CD4-positive, CD25-positive, alpha-beta regulatory T cell (primary cell): ENCODE results near the gene DPEP3. TPM values are rescaled to one million over a fixed set of nuclear protein-coding genes. Genes with fewer than 3 reads are reported as not detected.
A peak's percentile ranks its signal among the peaks of the same experiment; 100 is the strongest.
"Not testable (repeated sequence)": the region's sequence is repeated elsewhere in the genome, so short reads cannot be mapped to it uniquely, and the experiment has no call there.

Source experiments
- ATAC-seq, 2 donors: fragments of 150-1000 bp; cut with Tn5 transposase; one replicate each; pipeline ENCODE4 v1.10.0; 2021; ENCODE audit warnings: low read depth in 2 of 2, moderate number of reproducible peaks in 2 of 2, moderate library complexity in 1 of 2
- DNase-seq, 3 donors: peaks; one replicate each; pipeline versions ENCODE4 v3.0.0 to v3.0.0-alpha.2; 2012 to 2022; ENCODE audit warnings: mixed read lengths in 1 of 3
- H3K27ac ChIP-seq: one replicate; pipeline ENCODE4 v1.7.0; 2013; ENCODE audit warnings: mild to moderate bottlenecking, low read length; ENCODE audit not compliant: insufficient read depth, poor library complexity, severe bottlenecking
- H3K27me3 ChIP-seq: one replicate; pipeline ENCODE4 v1.7.0; 2013; ENCODE audit warnings: low read length; ENCODE audit not compliant: control insufficient read depth, insufficient read depth
- H3K36me3 ChIP-seq: one replicate; pipeline ENCODE4 v1.7.0; 2013; ENCODE audit warnings: mild to moderate bottlenecking, low read length, moderate library complexity; ENCODE audit not compliant: control insufficient read depth, insufficient read depth
- H3K4me1 ChIP-seq: 2 replicates; pipeline ENCODE4 v1.7.0; 2013; ENCODE audit warnings: mild to moderate bottlenecking, low read length; ENCODE audit not compliant: insufficient read depth, control insufficient read depth, poor library complexity, severe bottlenecking
- H3K4me3 ChIP-seq: one replicate; pipeline ENCODE4 v1.7.0; 2013; ENCODE audit warnings: low read depth, mild to moderate bottlenecking, low read length, moderate library complexity
- H3K9me3 ChIP-seq, 2 experiments: 1 replicate in 1 of 2; 2 replicates in 1 of 2; pipeline ENCODE4 v1.7.0; 2013; ENCODE audit warnings: low read length in 2 of 2, mild to moderate bottlenecking in 1 of 2, moderate library complexity in 1 of 2; ENCODE audit not compliant: control insufficient read depth in 2 of 2
- H3K27ac Mint-ChIP-seq, 3 donors: one replicate each; pipeline ENCODE4 v1.8.0; 2020 to 2022; ENCODE audit warnings: mild to moderate bottlenecking in 3 of 3, mixed read lengths in 3 of 3, moderate library complexity in 2 of 3
- H3K27me3 Mint-ChIP-seq: one replicate; pipeline ENCODE4 v1.8.0; 2022; ENCODE audit warnings: mild to moderate bottlenecking, mixed read lengths
- H3K36me3 Mint-ChIP-seq: one replicate; pipeline ENCODE4 v1.8.0; 2020; ENCODE audit warnings: mixed read lengths
- H3K4me1 Mint-ChIP-seq, 4 donors: one replicate each; pipeline ENCODE4 v1.8.0; 2020 to 2022; ENCODE audit warnings: mixed read lengths in 4 of 4, mild to moderate bottlenecking in 1 of 4
- H3K4me3 Mint-ChIP-seq, 4 donors: one replicate each; pipeline ENCODE4 v1.8.0; 2020 to 2022; ENCODE audit warnings: mild to moderate bottlenecking in 4 of 4, mixed read lengths in 4 of 4, moderate library complexity in 3 of 4
- H3K9me3 Mint-ChIP-seq, 7 donors: one replicate each; pipeline ENCODE4 v1.8.0; 2020 to 2022; ENCODE audit warnings: mixed read lengths in 7 of 7, mild to moderate bottlenecking in 3 of 7, moderate library complexity in 2 of 7
- polyA plus RNA-seq, 4 donors: library from polyadenylated mRNA; unstranded; fragments of 300-500 nt; fragmentation: Illumina TruSeq; gene quantifications; one replicate each; pipeline ENCODE4 v1.2.3, GENCODE V29; 2021
- total RNA-seq: library from RNA; stranded (reverse); gene quantifications from one replicate; pipeline ENCODE4 v1.2.3, GENCODE V29; 2022

Gene DPEP3
- total and polyA plus RNA-seq, 5 donors from 2014 or later = 0.19 to 0.44 TPM; not detected in 3

- no peaks in the 10 kb centered on the region for H3K9me3 ChIP-seq
- peak overlapping the region; percentile 73 for H3K27ac ChIP-seq
- no peaks in the 10 kb centered on the region for H3K27me3 ChIP-seq
- Mint-ChIP-seq H3K4me1 (peaks cover 16 to 79% (median 46%) of the 10 kb centered on the region in 4 donors), H3K9me3 (no peaks in the 10 kb centered on the region), H3K27me3 (no peaks in the 10 kb centered on the region), H3K27ac (peak overlapping the region; percentile 92 to 96 (median 95)), H3K4me3 (peak overlapping the region; percentile 80 to 96 (median 89)), H3K36me3 (peaks cover 15% of the 10 kb centered on the region)
- peak overlapping the region; percentile 82 for H3K4me3 ChIP-seq
- H3K36me3 ChIP-seq = no peaks in the 10 kb centered on the region
- peaks cover 80% of the 10 kb centered on the region for H3K4me1 ChIP-seq
- peak in 1 of 3 donors; percentile 36 for DNase-seq
- no peak for ATAC-seq
Observed at GRCh38 chr16:67999985-68000384, 19.7 kb upstream of the DPEP3 start.

DNA sequence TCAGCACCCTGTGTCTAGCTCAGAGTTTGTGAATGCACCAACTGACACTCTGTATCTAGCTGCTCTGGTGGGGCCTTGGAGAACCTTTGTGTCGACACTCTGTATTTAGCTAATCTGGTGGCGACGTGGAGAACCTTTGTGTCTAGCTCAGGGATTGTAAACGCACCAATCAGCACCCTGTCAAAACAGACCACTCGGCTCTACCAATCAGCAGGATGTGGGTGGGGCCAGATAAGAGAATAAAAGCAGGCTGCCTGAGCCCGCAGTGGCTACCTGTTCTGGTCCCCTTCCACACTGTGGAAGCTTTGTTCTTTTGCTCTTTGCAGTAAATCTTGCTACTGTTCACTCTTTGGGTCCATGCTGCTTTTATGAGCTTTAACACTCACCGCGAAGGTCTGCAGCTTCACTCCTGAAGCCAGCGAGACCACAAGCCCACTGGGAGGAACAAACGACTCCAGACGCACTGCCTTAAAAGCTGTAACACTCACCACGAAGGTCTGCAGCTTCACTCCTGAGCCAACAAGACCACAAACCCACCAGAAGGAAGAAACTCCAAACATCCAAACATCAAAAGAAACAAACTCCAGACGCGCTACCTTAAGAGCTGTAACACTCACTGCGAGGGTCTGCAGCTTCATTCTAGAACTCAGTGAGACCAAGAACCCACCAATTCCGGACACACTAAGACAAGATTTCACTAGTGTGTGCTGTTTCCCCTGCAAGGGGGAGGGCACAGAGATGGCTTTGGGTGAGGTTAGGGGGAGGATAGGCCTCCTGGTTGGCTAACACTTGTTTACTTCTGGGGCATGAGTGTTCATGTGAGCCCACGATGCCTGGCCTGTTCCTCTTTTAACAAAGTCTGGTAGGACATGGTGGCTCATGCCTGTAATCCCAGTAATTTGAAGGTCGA is 18.7 kb upstream of the DPEP3 start, which contains the start of gene DPEP2:
DPEP2 (minus strand) TSS at position 706 of the 910 bp plus-strand sequence. CDS start 6,272 bp downstream, outside the sequence.
- H3K27ac Mint-ChIP-seq = peak within 1 kb of the TSS; percentile 92 to 96 (median 95)
- not testable (repeated sequence) for H3K9me3 Mint-ChIP-seq, H3K9me3 ChIP-seq, H3K36me3 ChIP-seq, H3K27me3 Mint-ChIP-seq, H3K27me3 ChIP-seq
- DNase-seq (peak; percentile 12 to 85 (median 67)), ATAC-seq (peak; percentile 96 to 97)
- Histone ChIP-seq H3K4me3 (peak within 1 kb of the TSS; percentile 82), H3K4me1 (peaks cover 74% of the 10 kb centered on the region), H3K27ac (peak within 1 kb of the TSS; percentile 73)
- peaks cover 15% of the 10 kb centered on the region for H3K36me3 Mint-ChIP-seq
- peaks cover 16 to 79% (median 48%) of the 10 kb centered on the region in 4 donors for H3K4me1 Mint-ChIP-seq
- peak within 1 kb of the TSS; percentile 80 to 96 (median 89) for H3K4me3 Mint-ChIP-seq

DNA sequence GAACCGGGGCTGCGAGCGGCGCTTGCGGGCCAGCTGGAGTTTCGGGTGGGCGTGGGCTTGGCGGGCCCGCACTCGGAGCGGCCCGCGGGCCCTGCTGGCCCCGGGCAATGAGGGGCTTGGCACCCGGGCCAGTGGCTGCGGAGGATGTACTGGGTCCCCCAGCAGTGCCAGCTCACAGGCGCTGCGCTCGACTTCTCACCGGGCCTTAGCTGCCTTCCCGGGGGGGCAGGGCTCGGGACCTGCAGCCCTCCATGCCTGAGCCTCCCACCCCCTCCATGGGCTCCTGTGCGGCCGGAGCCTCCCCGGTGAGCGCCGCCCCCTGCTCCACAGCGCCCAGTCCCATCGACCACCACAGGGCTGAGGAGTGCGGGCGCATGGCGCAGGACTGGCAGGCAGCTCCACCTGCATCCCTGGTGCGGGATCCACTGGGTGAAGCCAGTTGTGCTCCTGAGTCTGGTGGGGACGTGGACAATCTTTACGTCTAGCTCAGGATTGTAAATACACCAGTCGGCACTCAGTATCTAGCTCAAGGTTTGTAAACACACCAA is 18.0 kb upstream of the DPEP3 start:
- peaks cover 15% of the 10 kb centered on the region for H3K36me3 Mint-ChIP-seq
- not testable (repeated sequence) for DNase-seq, H3K9me3 ChIP-seq, H3K27me3 ChIP-seq, ATAC-seq, H3K36me3 ChIP-seq, H3K27me3 Mint-ChIP-seq, H3K9me3 Mint-ChIP-seq
- Histone ChIP-seq H3K4me1 (peaks cover 77% of the 10 kb centered on the region), H3K27ac (peak overlapping the region; percentile 33), H3K4me3 (peak overlapping the region; percentile 21)
- H3K4me3 Mint-ChIP-seq = peak overlapping the region in 3 of 4 donors; percentile 87 to 96 (median 91)
- H3K27ac Mint-ChIP-seq = peak overlapping the region; percentile 92 to 96 (median 95)
- peaks cover 16 to 81% (median 49%) of the 10 kb centered on the region in 4 donors for H3K4me1 Mint-ChIP-seq

DNA sequence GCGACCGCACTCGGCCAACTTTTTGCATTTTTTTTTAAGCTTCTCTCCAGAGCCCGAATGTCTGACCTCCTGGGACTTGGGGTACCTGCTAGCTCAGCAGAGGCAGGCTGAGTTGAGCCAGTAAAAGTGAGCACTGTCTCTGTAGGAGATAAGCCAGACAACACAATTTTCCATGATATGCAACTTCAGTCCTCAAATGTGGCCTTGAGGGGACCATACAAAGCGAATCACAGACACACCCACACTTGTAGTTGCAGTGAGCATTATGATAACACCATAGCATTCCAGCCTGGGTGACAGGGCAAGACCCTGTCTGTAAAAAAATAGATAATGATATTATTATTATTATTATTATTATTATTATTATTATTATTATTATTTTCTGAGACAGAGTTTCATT is 16.4 kb upstream of the DPEP3 start:
- Histone ChIP-seq H3K4me3 (no peak overlapping the region), H3K9me3 (no peaks in the 10 kb centered on the region), H3K4me1 (peaks cover 71% of the 10 kb centered on the region), H3K36me3 (no peaks in the 10 kb centered on the region), H3K27ac (no peak overlapping the region), H3K27me3 (no peaks in the 10 kb centered on the region)
- H3K4me1 Mint-ChIP-seq = peaks cover 16 to 79% (median 43%) of the 10 kb centered on the region in 4 donors
- H3K27me3 Mint-ChIP-seq = no peaks in the 10 kb centered on the region
- DNase-seq = no peak
- no peak for ATAC-seq
- peak overlapping the region in 2 of 3 donors; percentile 83 to 86 for H3K27ac Mint-ChIP-seq
- H3K9me3 Mint-ChIP-seq = no peaks in the 10 kb centered on the region
- peak overlapping the region in 2 of 4 donors; percentile 35 to 50 for H3K4me3 Mint-ChIP-seq
- H3K36me3 Mint-ChIP-seq = peaks cover 13% of the 10 kb centered on the region

- Histone ChIP-seq H3K27ac (peak overlapping the region; percentile 23), H3K4me1 (peaks cover 59% of the 10 kb centered on the region), H3K9me3 (no peaks in the 10 kb centered on the region), H3K27me3 (no peaks in the 10 kb centered on the region), H3K36me3 (no peaks in the 10 kb centered on the region), H3K4me3 (no peak overlapping the region)
- Mint-ChIP-seq H3K4me3 (peak overlapping the region in 3 of 4 donors; percentile 50 to 71 (median 58)), H3K4me1 (peaks cover 14 to 67% (median 40%) of the 10 kb centered on the region in 4 donors), H3K36me3 (peaks cover 13% of the 10 kb centered on the region), H3K27ac (peak overlapping the region; percentile 85 to 93 (median 86)), H3K9me3 (no peaks in the 10 kb centered on the region), H3K27me3 (no peaks in the 10 kb centered on the region)
- no peak for DNase-seq
- no peak for ATAC-seq
Observed at GRCh38 chr16:67995423-67995822, 15.1 kb upstream of the DPEP3 start.

GRCh38 chr16:67994040-67994408 is 13.7 kb upstream of the DPEP3 start:
- H3K4me1 Mint-ChIP-seq = peaks cover 2 to 57% (median 28%) of the 10 kb centered on the region in 4 donors
- peak overlapping the region; percentile 85 for H3K27ac ChIP-seq
- H3K4me3 ChIP-seq, H3K36me3 ChIP-seq, H3K9me3 Mint-ChIP-seq, H3K27me3 Mint-ChIP-seq, H3K27me3 ChIP-seq, H3K9me3 ChIP-seq, ATAC-seq, DNase-seq: not testable (repeated sequence)
- H3K4me1 ChIP-seq = peaks cover 45% of the 10 kb centered on the region
- peak overlapping the region; percentile 71 to 91 (median 86) for H3K4me3 Mint-ChIP-seq
- H3K27ac Mint-ChIP-seq = peak overlapping the region; percentile 97 to 100 (median 98)
- H3K36me3 Mint-ChIP-seq = peaks cover 16% of the 10 kb centered on the region

GRCh38 chr16:67993207-67994039 is 13.1 kb upstream of the DPEP3 start:
- DNase-seq (peak; percentile 76 to 91 (median 82)), ATAC-seq (peak; percentile 93)
- H3K36me3 Mint-ChIP-seq = peaks cover 12% of the 10 kb centered on the region
- H3K27me3 ChIP-seq = no peaks in the 10 kb centered on the region
- H3K27me3 Mint-ChIP-seq = no peaks in the 10 kb centered on the region
- H3K27ac ChIP-seq = peak overlapping the region; percentile 85
- H3K4me3 ChIP-seq = peak overlapping the region; percentile 19
- no peaks in the 10 kb centered on the region for H3K9me3 Mint-ChIP-seq
- H3K4me1 Mint-ChIP-seq = peaks cover 0 to 52% (median 25%) of the 10 kb centered on the region in 4 donors
- H3K4me3 Mint-ChIP-seq = peak overlapping the region; percentile 71 to 91 (median 86)
- no peaks in the 10 kb centered on the region for H3K36me3 ChIP-seq
- peaks cover 41% of the 10 kb centered on the region for H3K4me1 ChIP-seq
- H3K27ac Mint-ChIP-seq = peak overlapping the region; percentile 97 to 100 (median 98)
- H3K9me3 ChIP-seq = no peaks in the 10 kb centered on the region
